Activated effector memory CD4-positive, alpha-beta T cell treated with anti-CD3 and anti-CD28 coated beads, Interleukin-2, amount 50 U/mL, for 16 hours (primary cell): ENCODE data around the gene THEM4.

Experiments used
- DNase-seq: peaks from one replicate; pipeline ENCODE4 v3.0.0-alpha.2; 2020

THEM4 gene

DNA sequence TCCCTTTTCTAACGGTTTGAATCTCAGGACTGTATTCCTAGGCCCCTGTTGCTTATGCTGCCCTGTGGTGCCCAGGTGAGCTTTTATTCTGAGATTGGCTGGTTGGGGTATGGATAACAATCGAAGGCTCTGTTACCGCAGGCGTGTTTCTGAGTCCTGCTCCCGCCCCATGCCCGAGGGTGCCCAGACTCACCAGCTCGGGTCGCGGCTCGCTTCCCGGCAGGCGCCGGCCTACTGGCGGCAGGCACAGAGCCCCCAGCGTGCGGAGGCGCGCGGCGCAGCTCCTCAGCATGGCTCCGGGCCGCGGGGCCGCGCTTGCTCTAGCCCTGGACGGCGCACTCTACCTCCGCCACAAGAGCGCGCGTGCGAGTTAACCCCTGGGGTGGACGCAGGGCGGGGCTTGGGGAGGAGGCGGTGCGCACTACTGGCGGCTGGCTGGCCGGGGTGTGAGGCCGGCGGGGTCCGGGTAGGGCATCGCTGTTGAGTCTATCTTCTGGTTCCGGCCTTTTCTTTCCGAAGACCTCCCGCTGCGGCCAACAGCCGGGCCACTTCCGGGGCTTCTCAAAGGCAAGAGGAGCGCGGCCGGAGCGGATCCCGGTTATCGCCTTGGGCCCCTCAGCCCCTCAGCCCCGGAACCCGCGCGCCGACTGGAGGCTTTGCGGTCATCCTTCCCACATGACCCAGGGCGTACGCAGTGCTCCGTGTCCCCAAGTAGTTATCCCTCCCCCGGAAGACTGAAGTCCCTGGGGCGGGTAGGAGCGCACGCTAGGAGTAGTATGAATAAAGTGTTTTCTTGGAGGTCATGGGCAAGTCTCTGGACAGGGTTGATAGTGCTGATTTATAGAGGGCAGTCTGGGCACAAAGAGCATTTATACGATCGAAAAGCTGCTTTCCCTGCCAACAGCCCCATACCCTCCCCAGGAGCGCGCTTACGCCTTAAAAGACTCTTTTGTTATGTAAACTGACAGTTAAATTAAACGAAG is at the start of gene THEM4:
Gene THEM4 (minus strand): TSS at position 345 of the 983 bp plus-strand sequence. CDS start 53 bp downstream, at position 292.
- peak; percentile 98 for DNase-seq

DNA sequence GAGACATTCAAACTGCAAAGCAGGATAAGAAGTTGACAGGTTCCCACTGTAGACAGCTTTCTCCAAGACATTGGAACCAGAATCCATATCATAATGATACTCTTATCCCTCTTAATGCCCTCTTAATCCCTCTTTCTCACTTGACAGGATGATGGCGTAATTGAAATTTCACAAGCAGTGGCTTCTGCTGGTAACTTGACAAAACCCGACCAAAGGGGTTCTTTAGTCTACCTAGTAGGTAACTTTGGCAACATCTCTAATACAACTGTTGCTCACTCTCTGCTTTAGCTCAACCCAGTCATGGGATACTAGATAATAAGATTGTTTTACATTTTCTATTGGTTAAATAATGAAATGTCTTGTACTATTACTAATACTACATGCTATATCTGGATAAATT is 49.6 kb upstream of the THEM4 start:
- no peak for DNase-seq

DNA sequence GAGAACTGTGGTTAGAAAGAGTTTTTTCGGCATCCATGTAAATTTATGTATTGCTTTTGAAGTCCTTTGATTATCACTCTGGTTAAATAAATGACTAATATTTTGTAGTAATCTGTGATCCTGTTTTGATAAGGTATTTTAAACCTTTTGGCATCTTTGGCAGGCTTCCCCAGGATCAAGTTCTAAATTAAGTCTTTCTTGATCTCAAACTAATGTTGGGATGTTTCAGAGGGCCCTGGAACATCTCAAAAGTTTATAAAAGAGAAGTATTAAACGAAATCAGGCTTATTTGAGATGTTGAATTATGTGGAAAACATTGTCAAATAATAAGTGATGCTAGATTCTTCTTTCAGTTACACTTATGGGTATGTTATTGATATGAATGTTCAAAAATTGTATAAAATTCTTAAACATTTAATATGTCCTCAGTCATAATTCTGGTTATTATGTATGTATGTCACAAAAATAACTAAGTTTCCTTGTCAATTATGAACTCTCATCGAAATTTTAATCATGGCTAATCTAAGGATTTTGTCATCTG is 47.7 kb upstream of the THEM4 start:
- DNase-seq, result no peak

DNA sequence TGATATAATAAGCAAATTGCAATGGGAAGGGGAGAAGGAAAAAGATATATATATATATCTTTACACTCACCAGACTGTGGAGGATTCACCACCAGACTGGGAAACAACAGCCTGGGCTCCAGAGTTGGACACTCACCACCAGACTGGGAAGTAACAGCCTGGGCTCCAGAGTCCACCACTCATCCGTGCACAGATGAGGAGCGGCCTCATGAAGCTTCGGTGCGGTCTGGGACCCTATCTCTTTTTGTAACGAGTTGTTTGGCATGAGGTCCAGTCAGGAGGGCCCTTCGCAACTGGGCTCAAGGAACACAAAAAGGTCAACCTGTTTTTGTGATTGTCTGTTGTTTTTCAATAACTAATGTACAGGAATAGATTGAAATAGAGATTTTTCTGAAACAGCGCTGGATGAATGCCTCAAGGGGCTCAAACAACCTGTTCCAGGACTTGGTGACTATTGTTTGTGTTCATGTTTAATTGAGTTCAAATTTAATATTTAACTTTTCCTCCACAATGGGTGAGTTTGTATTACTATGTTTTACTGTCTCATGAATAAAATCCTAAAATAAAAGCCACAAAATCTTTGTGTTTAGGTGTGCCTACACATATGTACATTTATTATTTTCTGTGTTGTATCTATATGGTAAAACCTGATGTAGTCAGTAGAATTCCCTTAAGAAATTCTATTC is 44.2 kb upstream of the THEM4 start:
- DNase-seq, result no peak

DNA sequence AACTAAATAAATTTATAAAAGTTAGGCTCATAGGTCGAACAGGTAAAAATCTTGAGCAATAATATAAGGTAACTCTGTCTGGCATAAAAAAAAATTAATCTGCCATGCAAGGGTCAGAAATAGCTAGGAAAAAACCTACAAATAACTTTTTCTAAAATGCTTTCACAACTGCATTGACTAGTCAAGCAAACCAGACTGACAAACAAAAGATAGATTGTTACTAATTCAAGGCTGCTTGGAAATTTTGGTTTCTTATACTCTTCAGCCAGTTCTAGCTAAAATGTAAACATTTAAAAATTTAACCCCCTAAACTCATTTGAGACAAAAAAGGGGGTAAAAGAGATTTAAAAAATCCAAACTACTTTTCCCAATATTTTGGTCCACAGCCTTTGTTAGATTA is 43.5 kb upstream of the THEM4 start:
- no peak for DNase-seq

DNA sequence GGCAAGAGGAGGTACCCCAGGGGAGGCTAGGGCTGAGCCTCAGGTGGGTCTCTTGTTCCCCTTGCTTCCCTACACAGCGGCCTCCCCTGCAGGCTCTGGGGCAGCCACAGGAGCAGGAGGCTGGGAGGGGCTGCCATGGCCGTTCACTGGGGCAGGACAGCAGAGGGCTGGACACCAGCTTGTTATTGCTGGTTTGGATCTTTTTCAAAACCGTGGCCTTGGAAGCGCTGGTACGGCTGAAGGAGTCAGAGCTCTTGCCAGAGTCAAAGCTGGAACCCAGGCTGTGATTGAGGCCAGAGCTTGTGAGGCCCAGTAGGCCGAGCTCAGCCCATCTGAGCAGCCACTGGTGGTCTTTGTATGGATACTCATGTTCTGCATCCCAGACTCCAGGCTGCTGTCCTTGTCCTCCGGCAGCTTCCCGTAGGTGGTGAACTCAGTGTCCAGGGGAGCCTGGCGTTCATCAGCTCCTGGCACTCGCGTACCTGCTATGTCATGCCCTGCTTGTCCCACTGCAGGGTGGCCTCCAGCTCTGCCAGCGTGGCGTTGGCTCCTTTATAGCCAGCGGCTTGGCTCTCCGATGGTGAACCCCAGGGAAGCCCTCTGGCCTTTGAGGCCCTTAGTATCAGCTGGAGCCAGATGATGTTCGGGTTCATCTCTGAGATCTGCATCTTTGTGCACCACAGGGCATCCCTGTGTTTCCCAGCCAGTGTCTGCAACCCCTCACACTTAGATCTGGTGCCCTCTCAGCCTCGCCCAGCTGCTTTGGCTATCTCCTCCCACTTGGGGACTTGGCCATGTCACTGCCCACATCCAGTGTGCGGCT is 40.3 kb upstream of the THEM4 start:
- no peak for DNase-seq

DNA sequence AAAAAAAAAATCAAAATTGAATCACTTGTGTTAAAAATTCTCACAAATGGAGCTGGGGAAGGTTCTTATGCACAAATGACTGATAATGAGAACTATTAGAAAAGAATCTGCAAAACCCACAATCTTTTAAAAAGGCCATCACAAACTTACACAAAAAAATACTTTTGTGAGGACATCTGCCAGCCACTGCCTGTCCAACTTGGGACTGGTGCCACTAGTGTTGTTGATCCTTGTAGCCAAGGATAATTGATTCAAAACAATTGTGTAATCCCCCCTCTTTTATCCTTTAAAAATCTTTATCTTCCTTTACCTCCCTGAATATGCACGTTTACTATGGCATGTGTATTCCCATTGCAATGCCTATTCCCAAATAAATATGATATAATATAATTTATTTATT is 39.2 kb upstream of the THEM4 start:
- no peak for DNase-seq

DNA sequence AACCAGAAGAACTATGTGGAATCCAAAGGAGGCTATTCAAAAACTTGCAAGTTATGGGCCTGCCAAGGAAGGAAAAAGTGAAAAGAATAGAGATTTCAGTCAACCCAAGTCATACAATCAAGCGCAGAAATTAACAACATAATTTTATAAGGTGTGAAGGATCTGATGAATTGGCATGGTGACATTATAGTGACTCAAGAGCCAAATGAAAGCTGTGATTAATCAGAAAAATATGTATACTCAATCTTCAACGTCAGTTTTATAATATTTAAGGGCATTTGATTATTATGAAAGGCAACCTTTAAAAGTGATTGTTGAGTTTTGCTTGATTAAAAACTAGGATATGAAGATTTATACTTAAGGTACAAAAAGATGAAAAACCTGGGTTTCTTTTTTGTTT is 37.8 kb upstream of the THEM4 start:
- no peak for DNase-seq

DNA sequence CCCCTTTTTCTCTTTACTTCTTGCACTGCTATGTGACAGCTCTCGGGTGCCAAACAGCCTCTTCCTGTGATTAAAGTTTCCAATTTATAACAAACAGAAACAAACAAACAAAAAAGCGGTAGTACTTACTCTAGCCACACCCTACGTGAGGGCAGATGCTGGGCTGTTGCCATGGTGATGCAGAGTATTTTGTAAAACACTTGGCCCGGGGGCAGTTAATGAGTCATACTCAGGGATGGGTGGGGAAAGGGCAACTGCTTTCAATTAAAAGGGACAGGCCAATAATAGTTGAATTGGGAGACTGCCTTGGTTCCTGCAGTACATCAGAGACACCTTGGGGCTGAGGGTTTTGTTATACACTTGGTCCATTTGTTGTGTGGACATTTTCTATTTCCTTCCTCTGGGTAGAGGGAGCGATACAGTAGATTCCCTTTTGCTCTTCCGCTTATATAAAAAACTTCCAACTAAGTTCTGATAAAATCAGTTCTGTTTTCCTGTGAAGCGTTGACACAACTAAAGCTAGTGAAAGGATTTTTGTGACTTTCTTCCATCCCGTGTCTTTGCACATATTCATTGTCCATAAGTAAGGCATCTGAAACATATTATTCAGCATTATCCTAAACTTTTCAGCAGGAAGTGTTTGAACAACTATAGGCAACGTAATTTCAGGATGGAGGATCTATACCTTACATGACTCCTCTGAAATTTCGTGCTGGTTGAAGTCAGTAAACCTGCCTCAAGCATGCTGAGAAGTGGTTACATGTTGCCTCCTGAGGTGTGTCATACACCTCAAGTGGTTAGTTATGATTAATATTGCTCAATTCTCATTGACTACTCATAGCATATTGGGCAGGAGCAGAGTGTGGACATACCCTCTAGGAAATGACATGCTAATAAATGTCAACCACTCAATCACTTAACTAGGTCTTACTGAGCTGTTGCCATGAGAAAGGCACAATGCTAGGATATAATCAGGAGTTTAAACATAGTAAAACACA is 36.7 kb upstream of the THEM4 start:
- peak; percentile 94 for DNase-seq

DNA sequence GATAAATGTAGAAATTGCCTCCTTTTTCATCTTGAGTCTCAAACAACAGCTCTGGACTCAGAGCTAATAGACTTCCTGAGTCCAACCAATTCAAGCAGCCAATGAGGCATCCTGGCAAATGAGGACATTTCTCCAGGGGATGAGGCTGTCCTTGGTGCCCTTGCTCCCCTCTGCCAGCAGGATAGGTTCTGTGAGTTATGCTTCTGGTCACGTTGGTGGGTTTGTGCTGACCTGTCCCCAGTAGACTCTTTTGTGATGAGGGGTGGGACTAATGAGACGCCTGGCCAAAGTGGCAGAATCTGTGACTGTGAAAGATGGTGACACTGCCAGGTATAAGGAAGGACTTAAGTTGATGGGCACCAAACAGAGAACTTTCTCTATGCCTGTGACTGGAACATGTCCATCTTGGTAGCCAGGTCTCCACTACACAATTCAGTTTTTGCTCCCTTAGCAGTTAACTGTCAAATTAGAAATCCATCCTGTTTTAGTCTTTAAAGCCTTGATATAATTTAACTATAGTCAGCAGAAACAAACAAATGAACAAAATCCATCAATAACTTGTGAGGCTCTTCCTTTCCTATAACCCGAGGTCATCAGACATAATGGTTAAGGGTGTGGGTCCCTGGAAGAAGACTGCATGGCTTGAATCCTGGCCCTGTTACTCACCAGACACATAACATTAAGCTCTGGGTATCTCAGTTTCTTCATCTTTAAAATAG is 35.7 kb upstream of the THEM4 start:
- DNase-seq, result no peak

DNA sequence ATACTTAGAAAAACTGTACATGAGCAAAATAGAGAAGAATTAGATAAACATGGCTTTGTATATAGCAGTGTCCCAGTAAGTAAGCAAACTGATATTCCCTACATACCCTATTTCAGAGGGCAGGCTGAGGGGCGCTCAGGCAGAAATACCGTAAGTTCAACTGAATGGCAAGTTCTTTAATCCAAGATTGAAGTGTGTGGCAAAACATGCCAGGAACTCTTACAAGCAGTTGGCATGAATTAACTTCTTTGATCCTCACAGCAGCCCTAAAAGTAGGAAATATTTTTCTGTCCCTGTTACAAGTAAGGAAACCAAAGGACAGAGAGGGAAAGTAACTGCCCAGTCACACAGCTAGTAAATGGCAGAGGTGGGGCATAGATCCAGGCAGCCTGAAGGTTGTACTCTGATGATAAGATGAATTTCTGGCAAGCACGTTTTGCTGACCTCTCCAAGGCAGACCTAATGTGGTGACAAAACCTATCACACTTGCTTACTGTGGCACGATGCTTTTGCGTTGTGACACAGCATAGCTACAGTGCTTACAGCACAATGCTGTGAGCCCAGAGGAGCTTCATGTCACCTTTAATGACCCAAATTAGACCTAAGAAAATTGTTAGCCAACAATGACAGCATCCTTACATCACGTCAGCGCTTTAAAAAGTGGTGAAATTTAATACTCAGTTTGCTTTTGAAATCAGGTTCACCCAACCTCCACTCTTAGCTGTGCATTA is 35.0 kb upstream of the THEM4 start:
- DNase-seq, result no peak

DNA sequence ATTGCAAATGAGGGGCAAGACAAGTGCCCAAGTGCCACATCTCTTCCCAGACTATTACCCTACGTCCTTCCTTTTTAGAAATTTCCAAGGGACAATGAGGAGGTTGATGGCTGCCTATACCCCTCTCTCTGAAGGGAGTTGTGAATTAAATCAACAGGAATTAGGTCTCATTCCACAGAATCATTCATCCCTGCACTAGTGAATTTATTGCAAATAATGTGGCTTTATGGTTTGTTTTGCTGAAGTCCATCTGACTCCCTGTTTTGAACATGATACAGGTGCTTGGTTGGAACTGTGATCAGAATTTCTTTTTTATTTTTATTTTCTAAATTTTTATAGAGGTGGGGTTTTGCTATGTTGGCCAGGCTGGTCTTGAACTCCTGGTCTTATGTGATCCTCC is 34.3 kb upstream of the THEM4 start:
- DNase-seq, result no peak

DNA sequence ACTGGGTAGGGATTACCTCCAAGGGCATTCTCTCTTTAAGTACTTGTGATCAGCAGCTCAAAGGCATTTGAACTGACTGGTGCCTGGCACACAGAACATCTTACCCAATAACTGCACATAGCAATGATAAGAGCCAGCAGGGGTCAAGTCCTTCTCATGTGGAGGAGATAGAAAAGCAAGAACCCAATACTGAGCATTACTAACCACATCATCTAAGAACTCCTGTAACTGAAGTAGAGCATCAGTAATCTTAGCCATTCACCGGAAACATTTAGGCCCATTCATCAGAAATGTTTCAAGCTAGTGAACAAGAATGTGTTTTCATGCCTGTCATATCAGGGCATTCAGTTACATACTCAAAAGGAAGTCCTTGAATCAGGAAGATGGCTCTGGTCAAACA is 33.6 kb upstream of the THEM4 start:
- no peak for DNase-seq

DNA sequence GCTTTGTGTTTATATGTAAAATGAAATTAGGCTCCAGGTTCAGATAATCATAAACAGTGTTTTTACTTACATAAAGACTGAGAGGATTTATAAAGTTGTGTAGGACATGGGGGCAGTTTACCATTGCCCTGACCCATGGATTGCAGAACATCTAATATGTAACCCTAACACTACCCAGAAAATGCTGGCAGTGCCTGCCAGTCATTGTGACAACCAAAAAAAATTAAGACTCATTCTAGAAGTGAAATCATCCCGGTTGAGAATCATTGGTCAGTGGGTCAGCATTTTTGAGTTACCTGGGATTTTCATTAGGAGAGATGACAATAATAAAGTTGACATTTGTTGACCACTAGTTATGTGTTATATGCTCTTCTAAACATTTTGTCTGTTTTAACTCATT is 31.2 kb upstream of the THEM4 start:
- no peak for DNase-seq

DNA sequence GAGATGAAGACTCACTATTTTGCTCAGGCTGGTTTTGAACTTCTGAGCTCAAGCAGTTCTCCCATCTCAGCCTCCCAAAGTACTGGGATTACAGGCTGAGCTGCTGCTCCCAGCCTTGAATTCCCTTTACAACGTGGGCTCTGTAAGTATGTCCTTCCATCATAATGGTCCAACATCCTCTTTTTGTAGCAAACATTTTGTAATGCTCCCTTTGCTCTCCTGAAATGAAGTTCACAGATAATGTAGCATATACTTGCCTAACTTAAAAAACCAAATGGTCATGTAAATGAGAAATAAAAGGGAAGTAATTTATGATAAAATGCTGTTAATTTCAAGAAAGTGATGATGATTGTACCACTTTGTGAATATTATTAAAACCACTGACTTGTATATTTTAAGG is 30.5 kb upstream of the THEM4 start:
- no peak for DNase-seq

DNA sequence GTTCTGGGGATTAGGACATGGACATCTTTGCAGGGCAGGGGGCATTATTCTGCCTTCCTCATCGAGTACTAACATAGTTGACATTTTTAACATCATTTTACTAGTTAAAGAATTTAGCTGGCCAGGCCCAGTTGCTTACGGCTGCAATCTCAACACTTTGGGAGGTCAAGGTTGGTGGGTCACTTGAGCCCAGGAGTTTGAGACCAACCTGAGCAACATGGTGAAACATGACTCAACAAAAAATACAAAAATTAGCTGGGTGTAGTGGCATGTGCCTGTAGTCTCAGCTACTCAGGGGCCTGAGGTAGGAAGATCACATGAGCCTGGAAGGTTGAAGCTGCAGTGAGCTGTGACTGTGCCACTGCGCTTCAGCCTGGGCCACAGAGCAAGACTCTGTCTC is 29.8 kb upstream of the THEM4 start:
- DNase-seq, result no peak

DNA sequence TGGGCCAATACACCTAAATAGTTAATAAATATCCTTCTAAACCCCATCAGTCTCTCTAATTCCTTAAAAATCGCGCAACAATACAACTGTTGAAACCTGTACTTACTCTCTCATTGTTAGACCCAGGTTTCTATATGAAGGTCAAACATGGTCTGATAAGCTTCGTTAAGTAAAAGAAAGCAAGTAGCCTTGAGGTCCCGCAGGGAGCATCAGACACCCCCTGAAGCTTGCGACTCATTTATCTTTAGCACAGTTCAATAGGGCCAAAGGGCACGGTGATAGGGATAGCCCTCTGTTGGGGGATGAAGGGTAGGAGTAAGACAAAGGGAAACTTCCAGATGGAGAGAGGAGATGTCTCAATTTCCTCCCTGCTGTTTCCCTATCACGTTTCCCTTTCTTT is 27.3 kb upstream of the THEM4 start:
- DNase-seq, result no peak

DNA sequence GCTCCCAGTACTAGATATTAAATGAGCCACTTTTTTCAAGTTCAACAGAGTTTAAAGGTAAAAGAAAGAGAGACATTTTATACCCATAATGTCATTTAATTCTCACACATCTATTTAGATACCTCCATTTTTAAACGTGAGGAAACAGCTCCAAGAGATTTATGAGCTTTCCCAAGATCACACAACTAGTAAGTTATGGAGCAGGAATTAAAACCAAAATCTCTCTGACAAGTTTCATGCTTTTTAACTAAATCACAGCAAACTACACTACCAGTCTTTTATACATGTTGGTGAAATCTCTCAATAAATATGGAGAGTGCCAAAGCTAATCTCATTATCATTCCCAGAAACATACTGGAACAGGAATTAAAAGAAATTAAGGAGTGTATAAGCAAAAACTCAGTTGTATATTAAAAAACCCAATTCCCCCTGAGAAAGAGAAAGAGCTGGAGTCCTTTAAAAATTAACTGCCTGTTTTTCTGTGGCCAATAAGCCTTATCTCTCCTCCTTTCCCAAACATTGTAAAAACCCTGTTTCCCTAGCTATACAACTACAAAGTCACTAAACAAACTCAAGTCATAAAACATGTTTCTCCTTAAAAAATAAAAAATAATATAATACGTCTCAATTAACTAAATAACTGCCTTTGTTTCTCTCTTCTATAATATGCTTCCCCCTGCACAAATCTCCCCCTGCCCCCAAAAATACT is 26.7 kb upstream of the THEM4 start:
- DNase-seq, result no peak

DNA sequence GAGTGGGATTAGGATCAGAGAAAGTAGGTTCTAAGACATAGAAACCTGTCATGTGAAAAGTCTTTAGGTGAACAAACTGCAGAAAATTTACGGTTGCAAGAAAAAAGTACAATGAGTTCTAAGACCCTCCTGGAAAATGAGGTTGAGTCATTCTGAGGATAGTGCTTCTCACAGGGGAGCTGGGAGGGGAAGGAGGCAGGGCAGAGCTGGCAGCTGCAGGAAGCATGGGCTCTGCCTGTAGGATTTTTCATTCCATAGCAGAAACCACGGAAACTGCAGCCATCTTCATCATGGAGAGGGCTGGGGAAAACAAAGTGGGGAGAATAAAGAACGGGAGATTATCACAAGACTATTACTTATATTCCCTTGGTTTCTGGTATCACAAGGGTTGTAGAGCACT is 25.8 kb upstream of the THEM4 start:
- DNase-seq, result no peak

DNA sequence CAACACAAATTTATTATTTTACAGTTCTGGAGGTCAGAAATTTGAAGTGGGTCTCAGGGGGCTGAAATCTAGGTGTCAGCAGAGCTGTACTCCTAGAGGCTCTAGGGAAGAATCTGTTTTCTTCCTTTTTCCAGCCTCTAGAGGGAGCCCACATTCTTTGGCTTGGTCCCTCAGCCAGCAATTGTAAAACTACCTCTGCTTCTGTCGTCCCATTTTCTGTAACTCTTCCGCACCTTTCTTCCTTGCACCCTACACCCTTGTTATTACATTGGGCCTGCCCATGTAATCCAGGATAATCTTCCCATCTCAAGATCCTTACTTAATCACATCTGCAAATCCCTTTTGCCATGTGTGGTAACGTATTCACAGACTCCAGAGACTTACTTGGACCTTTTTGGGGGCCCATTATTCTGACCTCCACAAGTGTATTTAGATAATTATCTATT is 24.8 kb upstream of the THEM4 start:
- peak; percentile 73 for DNase-seq
